HepG2 (cell line): ENCODE results near the gene TXNDC11. TPM values are rescaled to one million over a fixed set of nuclear protein-coding genes. Genes with fewer than 3 reads are reported as not detected.

Source experiments
- AKNA ChIP-seq: sonication (generic); formaldehyde crosslinking; IDR thresholded peaks from 2 replicates; pipeline ENCODE4 v1.4.0; 2020; ENCODE audit warnings: missing genetic modification reagents, borderline replicate concordance
- ATAD3A ChIP-seq: sonication (generic); formaldehyde crosslinking; IDR thresholded peaks from 2 replicates; pipeline ENCODE4 v1.4.0; 2020; ENCODE audit warnings: missing genetic modification reagents
- CREM ChIP-seq, 2 experiments: sonication (generic) in 1 of 2; formaldehyde crosslinking in 1 of 2; IDR thresholded peaks; 2 replicates each; pipeline versions ENCODE4 v1.4.0 to v1.6.1; 2016 to 2020; ENCODE audit warnings: antibody characterized with exemption in 1 of 2, mild to moderate bottlenecking in 1 of 2, missing genetic modification reagents in 1 of 2
- FLYWCH1 ChIP-seq: sonication (generic); formaldehyde crosslinking; IDR thresholded peaks from 2 replicates; pipeline ENCODE4 v1.8.1; 2023; ENCODE audit warnings: mild to moderate bottlenecking, missing genetic modification reagents
- HCFC1 ChIP-seq: fragments of 150-350 bp; IDR thresholded peaks from 2 replicates; pipeline ENCODE4 v1.6.1; 2014; ENCODE audit warnings: low read depth, low read length
- HDAC1 ChIP-seq: sonication (generic); formaldehyde crosslinking; IDR thresholded peaks from 2 replicates; pipeline ENCODE4 v1.5.1; 2020; ENCODE audit warnings: mild to moderate bottlenecking, missing genetic modification reagents
- HNRNPK ChIP-seq: fragments of 200-400 bp; formaldehyde crosslinking; IDR thresholded peaks from 2 replicates; pipeline ENCODE4 v1.6.1; 2018; ENCODE audit warnings: low read length, low read depth, moderate library complexity, mild to moderate bottlenecking; ENCODE audit not compliant: poor library complexity, severe bottlenecking
- KDM3A ChIP-seq: IDR thresholded peaks from 2 replicates; pipeline ENCODE4 v1.6.1; 2018; ENCODE audit warnings: low read depth, missing compliant biosample characterization
- SALL1 ChIP-seq: sonication (generic); formaldehyde crosslinking; IDR thresholded peaks from 2 replicates; pipeline ENCODE4 v1.8.0; 2022; ENCODE audit warnings: mild to moderate bottlenecking, missing genetic modification reagents
- SCMH1 ChIP-seq: sonication (generic); formaldehyde crosslinking; IDR thresholded peaks from 2 replicates; pipeline ENCODE4 v1.9.0; 2021; ENCODE audit warnings: missing genetic modification reagents, mild to moderate bottlenecking, borderline replicate concordance
- ZBTB10 ChIP-seq: sonication (generic); formaldehyde crosslinking; IDR thresholded peaks from 2 replicates; pipeline ENCODE4 v1.4.0; 2020; ENCODE audit warnings: missing genetic modification reagents, borderline replicate concordance
- ZNF207 ChIP-seq: fragments of 450-650 bp; IDR thresholded peaks from 2 replicates; pipeline ENCODE4 v1.6.1; 2016; ENCODE audit warnings: antibody characterized with exemption, borderline replicate concordance
- ZNF234 ChIP-seq: sonication (generic); formaldehyde crosslinking; conservative IDR thresholded peaks from 2 replicates; pipeline ENCODE4 v1.5.1; 2020; ENCODE audit warnings: mild to moderate bottlenecking, missing genetic modification reagents
- ZNF441 ChIP-seq: sonication (generic); formaldehyde crosslinking; IDR thresholded peaks from 2 replicates; pipeline ENCODE4 v1.7.0; 2021; ENCODE audit warnings: missing genetic modification reagents, borderline replicate concordance
- ZNF550 ChIP-seq: sonication (generic); formaldehyde crosslinking; IDR thresholded peaks from 2 replicates; pipeline ENCODE4 v1.4.0; 2020; ENCODE audit warnings: mild to moderate bottlenecking, missing genetic modification reagents, borderline replicate concordance
- ZNF570 ChIP-seq: sonication (generic); formaldehyde crosslinking; IDR thresholded peaks from 2 replicates; pipeline ENCODE4 v1.4.0; 2020; ENCODE audit warnings: mild to moderate bottlenecking, missing genetic modification reagents, borderline replicate concordance
- ZNF607 ChIP-seq: sonication (generic); formaldehyde crosslinking; IDR thresholded peaks from 2 replicates; pipeline ENCODE4 v1.5.1; 2020; ENCODE audit warnings: missing genetic modification reagents, mild to moderate bottlenecking, borderline replicate concordance
- ZNF720 ChIP-seq: sonication (generic); formaldehyde crosslinking; IDR thresholded peaks from 2 replicates; pipeline ENCODE4 v1.4.0; 2020; ENCODE audit warnings: missing genetic modification reagents
- ZNF761 ChIP-seq: sonication (generic); formaldehyde crosslinking; conservative IDR thresholded peaks from 2 replicates; pipeline ENCODE4 v1.4.0; 2020; ENCODE audit warnings: mild to moderate bottlenecking, missing genetic modification reagents
- polyA plus RNA-seq, 8 experiments: library from polyadenylated mRNA; depleted of rRNA in 3 of 8; stranded (reverse) in 7 of 8; unstranded in 1 of 8; fragments of >200 nt; fragmentation: Illumina TruSeq in 4 of 8; extraction: Trizol in 4 of 8; gene quantifications; 2 replicates each; pipeline versions ENCODE4 v1.2.1 to v1.2.3, GENCODE V29; 2011 to 2016; ENCODE audit warnings: low read depth in 4 of 8, missing spikeins in 1 of 8, mixed read lengths in 1 of 8; ENCODE audit not compliant: insufficient read depth in 1 of 8
- total RNA-seq, 5 experiments: library from RNA; depleted of rRNA; stranded (reverse); fragments of >200 nt; fragmentation: Illumina TruSeq; extraction: Trizol; gene quantifications; 2 replicates each; pipeline ENCODE4 v1.2.3, GENCODE V29; 2016; ENCODE audit warnings: low read depth in 1 of 5
- TF ChIP-seq, protein P1 (sequence below): sonication (generic); formaldehyde crosslinking; IDR thresholded peaks from 2 replicates; pipeline ENCODE4 v1.4.0; 2020; ENCODE audit warnings: missing genetic modification reagents

The TXNDC11 gene
- total and polyA plus RNA-seq, 2 of the 13 experiments (the other 11 are each of a cell fraction or from before 2014, with no cell fraction given) = 74.9 to 123 TPM

DNA sequence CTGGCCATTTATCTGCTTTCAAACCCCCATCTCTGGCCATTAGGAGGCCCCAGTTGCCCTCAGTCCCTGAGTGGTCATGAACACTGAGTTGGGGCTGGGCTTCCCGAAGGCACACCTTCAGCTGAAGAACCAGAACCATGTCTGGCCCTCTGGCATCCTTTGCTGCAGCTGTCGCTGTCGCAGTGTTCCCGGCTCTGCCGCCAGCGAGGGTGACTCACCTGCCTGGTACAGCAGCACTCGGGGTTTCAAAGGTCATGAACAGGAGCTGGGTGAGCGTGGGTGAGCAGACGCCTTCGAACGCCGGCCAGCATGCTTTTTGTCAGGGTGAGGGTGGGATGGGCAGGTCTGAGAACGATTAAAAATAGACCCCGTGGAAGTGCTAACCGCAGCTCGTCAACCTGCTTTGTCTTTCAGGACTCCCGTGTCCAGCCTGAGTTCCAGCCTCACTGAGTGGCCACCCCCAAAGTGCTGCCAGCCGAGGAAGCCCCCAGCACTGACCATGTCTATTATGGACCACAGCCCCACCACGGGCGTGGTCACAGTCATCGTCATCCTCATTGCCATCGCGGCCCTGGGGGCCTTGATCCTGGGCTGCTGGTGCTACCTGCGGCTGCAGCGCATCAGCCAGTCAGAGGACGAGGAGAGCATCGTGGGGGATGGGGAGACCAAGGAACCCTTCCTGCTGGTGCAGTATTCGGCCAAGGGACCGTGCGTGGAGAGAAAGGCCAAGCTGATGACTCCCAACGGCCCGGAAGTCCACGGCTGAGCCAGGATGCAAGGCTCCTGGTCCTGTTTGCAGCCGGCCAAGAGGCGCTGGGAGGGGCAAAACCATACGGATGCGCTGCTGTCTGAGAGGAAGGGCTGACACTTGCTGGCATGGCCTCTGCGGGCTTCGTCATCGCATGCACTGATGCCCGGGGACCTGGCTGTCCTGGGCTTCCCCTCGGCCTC lies 66.8 kb downstream of the TXNDC11 start (continued):
- TF ChIP-seq, protein P1, sequence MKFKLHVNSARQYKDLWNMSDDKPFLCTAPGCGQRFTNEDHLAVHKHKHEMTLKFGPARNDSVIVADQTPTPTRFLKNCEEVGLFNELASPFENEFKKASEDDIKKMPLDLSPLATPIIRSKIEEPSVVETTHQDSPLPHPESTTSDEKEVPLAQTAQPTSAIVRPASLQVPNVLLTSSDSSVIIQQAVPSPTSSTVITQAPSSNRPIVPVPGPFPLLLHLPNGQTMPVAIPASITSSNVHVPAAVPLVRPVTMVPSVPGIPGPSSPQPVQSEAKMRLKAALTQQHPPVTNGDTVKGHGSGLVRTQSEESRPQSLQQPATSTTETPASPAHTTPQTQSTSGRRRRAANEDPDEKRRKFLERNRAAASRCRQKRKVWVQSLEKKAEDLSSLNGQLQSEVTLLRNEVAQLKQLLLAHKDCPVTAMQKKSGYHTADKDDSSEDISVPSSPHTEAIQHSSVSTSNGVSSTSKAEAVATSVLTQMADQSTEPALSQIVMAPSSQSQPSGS (CRISPR knock-in tag) = peak; percentile 46; the same call in 1 of the 2 replicates
- TF ChIP-seq ATAD3A (CRISPR knock-in tag) = no peak
- no peak for TF ChIP-seq ZNF207
- no peak for TF ChIP-seq ZNF570
- no peak for TF ChIP-seq ZNF550 (CRISPR knock-in tag)
- no peak for TF ChIP-seq HCFC1
- TF ChIP-seq ZNF607 = no peak
- no peak for TF ChIP-seq CREM (IDR thresholded peaks at IDR 0.05)
- TF ChIP-seq CREM (CRISPR knock-in tag; IDR thresholded peaks at IDR 0.05) = no peak
- TF ChIP-seq ZNF761 = 0 out of 2 replicates have a peak, but pooled peaks have one; percentile 72
- no peak for TF ChIP-seq ZNF720 (CRISPR knock-in tag)
- TF ChIP-seq AKNA = no peak
- TF ChIP-seq HDAC1 (CRISPR knock-in tag) = no peak
- TF ChIP-seq ZNF234 (CRISPR knock-in tag) = no peak
- TF ChIP-seq ZBTB10 = no peak
- TF ChIP-seq HNRNPK = no peak
- TF ChIP-seq FLYWCH1 = no peak
- TF ChIP-seq KDM3A (CRISPR knock-in tag) = no peak
- TF ChIP-seq ZNF441 (CRISPR knock-in tag) = peak; percentile 66; the same call in 1 of the 2 replicates
- TF ChIP-seq SALL1 (CRISPR knock-in tag) = peak; percentile 91
- no peak for TF ChIP-seq SCMH1 (CRISPR knock-in tag)
